Upper lobe of left lung (tissue), 4 donors: ENCODE results near the gene TMEM35B.

Experiments
- CTCF ChIP-seq, 6 experiments: fragments of 450-650 bp in 4 of 6; fragments of 200-600 bp in 2 of 6; sonication (generic) in 2 of 6; IDR thresholded peaks; one replicate each; pipeline ENCODE4 v1.5.1; 2016 to 2019; ENCODE audit warnings: antibody characterized with exemption in 6 of 6
- POLR2A ChIP-seq, 4 donors: fragments of 450-650 bp; IDR thresholded peaks; one replicate each; pipeline ENCODE4 v1.5.1; 2016 to 2017; ENCODE audit warnings: antibody characterized with exemption in 4 of 4, mild to moderate bottlenecking in 2 of 4

GRCh38 chr1:34977858-34978257 is 7.3 kb downstream of the TMEM35B start:
- TF ChIP-seq CTCF (IDR thresholded peaks at IDR 0.05) (no peak), POLR2A (IDR thresholded peaks at IDR 0.05) (no peak)
